ENCODE results near the gene TRAPPC5. TPM values are rescaled to one million over a fixed set of nuclear protein-coding genes. Genes with fewer than 3 reads are reported as not detected.

Gene TRAPPC5
- total RNA-seq, 1 donor from 2014 or later, result 116 TPM

DNA sequence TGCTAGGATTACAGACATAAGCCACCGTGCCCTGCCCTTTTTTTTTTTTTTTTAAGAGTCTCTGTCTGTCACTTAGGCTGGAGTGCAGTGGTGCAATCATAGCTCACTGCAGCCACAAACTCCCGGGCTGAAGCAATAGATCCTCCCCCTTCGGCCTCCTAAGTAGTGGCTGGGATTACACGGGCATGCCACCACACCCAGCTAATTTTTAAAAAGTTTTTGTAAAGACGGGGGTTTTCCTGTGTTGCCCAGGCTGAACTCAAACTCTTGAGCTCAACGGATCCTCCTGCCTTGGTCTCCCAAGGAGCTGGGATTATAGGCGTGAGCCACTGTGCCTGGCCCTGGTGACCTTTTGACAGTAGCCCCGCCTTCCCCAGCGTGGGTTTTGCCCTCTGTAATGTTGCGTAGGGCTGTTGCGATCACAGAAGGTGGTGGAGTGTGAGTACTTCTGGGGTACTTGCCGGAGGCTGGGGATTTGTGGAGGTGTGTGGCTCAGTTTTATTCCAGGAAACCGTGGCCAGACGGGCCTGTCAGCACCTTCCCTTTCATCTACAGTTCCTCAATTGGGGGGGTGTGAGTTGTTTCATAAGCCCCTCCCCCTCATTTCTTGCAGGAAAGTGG, 23.4 kb upstream of the TRAPPC5 start:
- intact Hi-C loops (cut with micrococcal nuclease), result no loop called here
- DNase-seq, result no peak
- TF ChIP-seq, protein P1, sequence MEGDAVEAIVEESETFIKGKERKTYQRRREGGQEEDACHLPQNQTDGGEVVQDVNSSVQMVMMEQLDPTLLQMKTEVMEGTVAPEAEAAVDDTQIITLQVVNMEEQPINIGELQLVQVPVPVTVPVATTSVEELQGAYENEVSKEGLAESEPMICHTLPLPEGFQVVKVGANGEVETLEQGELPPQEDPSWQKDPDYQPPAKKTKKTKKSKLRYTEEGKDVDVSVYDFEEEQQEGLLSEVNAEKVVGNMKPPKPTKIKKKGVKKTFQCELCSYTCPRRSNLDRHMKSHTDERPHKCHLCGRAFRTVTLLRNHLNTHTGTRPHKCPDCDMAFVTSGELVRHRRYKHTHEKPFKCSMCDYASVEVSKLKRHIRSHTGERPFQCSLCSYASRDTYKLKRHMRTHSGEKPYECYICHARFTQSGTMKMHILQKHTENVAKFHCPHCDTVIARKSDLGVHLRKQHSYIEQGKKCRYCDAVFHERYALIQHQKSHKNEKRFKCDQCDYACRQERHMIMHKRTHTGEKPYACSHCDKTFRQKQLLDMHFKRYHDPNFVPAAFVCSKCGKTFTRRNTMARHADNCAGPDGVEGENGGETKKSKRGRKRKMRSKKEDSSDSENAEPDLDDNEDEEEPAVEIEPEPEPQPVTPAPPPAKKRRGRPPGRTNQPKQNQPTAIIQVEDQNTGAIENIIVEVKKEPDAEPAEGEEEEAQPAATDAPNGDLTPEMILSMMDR (IDR thresholded peaks at IDR 0.05; ENCODE audit: borderline replicate concordance), result no peak
- Histone ChIP-seq H3K27me3 (ENCODE audit: low read depth) (peaks cover 41% of the 10 kb centered on the region), H3K4me3 (no peak overlapping the region), H3K36me3 (no peaks in the 10 kb centered on the region), H3K9me3 (replicated peaks) (no peaks in the 10 kb centered on the region), H3K27ac (replicated peaks) (no peak overlapping the region), H3K4me1 (peaks cover 2% of the 10 kb centered on the region)

- no peak overlapping the region for H3K4me3 ChIP-seq
- intact Hi-C loops (cut with micrococcal nuclease), result no loop called here
- no peaks in the 10 kb centered on the region for H3K9me3 ChIP-seq (replicated peaks)
- H3K27ac ChIP-seq (replicated peaks), result no peak overlapping the region
- H3K36me3 ChIP-seq, result no peaks in the 10 kb centered on the region
- no peak for DNase-seq
- H3K27me3 ChIP-seq (ENCODE audit: low read depth), result peaks cover 51% of the 10 kb centered on the region
- H3K4me1 ChIP-seq, result no peaks in the 10 kb centered on the region
- TF ChIP-seq, protein P1 (IDR thresholded peaks at IDR 0.05; ENCODE audit: borderline replicate concordance), result no peak
Measured at GRCh38 chr19:7658219-7658686, 22.4 kb upstream of the TRAPPC5 start.

- Histone ChIP-seq H3K36me3 (no peaks in the 10 kb centered on the region), H3K27me3 (ENCODE audit: low read depth) (peaks cover 74% of the 10 kb centered on the region), H3K27ac (replicated peaks) (no peak overlapping the region), H3K9me3 (replicated peaks) (no peaks in the 10 kb centered on the region), H3K4me1 (no peaks in the 10 kb centered on the region), H3K4me3 (no peak overlapping the region)
- DNase-seq, result no peak
- TF ChIP-seq, protein P1 (IDR thresholded peaks at IDR 0.05; ENCODE audit: borderline replicate concordance), result no peak
- intact Hi-C loops (cut with micrococcal nuclease), result no loop called here
Measured at GRCh38 chr19:7661744-7662538, 18.7 kb upstream of the TRAPPC5 start.

- intact Hi-C loops (cut with micrococcal nuclease), result no loop called here
- H3K27ac ChIP-seq (replicated peaks), result no peak overlapping the region
- no peaks in the 10 kb centered on the region for H3K36me3 ChIP-seq
- DNase-seq, result no peak
- no peaks in the 10 kb centered on the region for H3K4me1 ChIP-seq
- TF ChIP-seq, protein P1 (IDR thresholded peaks at IDR 0.05; ENCODE audit: borderline replicate concordance), result no peak
- no peaks in the 10 kb centered on the region for H3K9me3 ChIP-seq (replicated peaks)
- no peak overlapping the region for H3K4me3 ChIP-seq
- H3K27me3 ChIP-seq (ENCODE audit: low read depth), result peaks cover 81% of the 10 kb centered on the region
Measured at GRCh38 chr19:7662657-7663056, 18.0 kb upstream of the TRAPPC5 start.

DNA sequence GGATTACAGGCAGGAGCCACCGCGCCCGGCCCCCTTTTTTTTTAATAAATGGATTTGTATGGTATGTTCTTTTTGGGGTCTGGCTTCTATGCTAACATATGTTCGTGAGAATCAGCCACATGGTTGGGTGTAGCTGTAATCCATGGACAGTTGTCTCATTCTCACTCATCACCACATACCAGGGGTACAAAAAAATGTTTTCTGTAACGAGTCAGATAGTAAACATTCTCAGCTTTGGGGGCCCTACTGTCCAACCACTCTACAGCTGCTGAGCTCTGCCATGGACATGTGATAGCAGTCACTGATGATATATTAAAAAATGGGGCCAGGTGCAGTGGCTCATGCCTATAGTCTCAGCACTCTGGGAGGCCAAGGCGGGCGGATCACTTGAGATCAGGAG, 16.9 kb upstream of the TRAPPC5 start:
- no peak for DNase-seq
- no peak overlapping the region for H3K4me3 ChIP-seq
- intact Hi-C loops (cut with micrococcal nuclease), result no loop called here
- H3K36me3 ChIP-seq, result no peaks in the 10 kb centered on the region
- no peak overlapping the region for H3K27ac ChIP-seq (replicated peaks)
- no peaks in the 10 kb centered on the region for H3K9me3 ChIP-seq (replicated peaks)
- no peaks in the 10 kb centered on the region for H3K4me1 ChIP-seq
- H3K27me3 ChIP-seq (ENCODE audit: low read depth), result peaks cover 84% of the 10 kb centered on the region
- TF ChIP-seq, protein P1 (IDR thresholded peaks at IDR 0.05; ENCODE audit: borderline replicate concordance), result no peak
